Astrocyte (in vitro differentiated cells and primary cell): ENCODE measurements around the gene TFEB. TPM values are rescaled to one million over a fixed set of nuclear protein-coding genes. Genes with fewer than 3 reads are reported as not detected.

Source experiments
- DNase-seq: peaks from one replicate; pipeline ENCODE4 v3.0.0-alpha.2; 2010; ENCODE audit warnings: low read depth
- FAIRE-seq: peaks from 2 replicates; lab custom pipeline; 2011; peaks lifted over from hg19 to GRCh38; lab: Jason Lieb, UNC
- H2AFZ ChIP-seq: 2 replicates; pipeline ENCODE4 v1.6.0; 2012; ENCODE audit warnings: low read depth, low read length, inconsistent platforms
- H3K27ac ChIP-seq: 2 replicates; pipeline ENCODE4 v1.5.1; 2011; ENCODE audit warnings: low read depth, low read length, inconsistent platforms
- H3K27me3 ChIP-seq: 2 replicates; pipeline ENCODE4 v1.6.0; 2011; ENCODE audit warnings: low read length, inconsistent platforms; ENCODE audit not compliant: insufficient read depth
- H3K36me3 ChIP-seq: 2 replicates; pipeline ENCODE4 v1.5.1; 2011; ENCODE audit warnings: low read length, inconsistent platforms; ENCODE audit not compliant: insufficient read depth
- H3K4me1 ChIP-seq: 2 replicates; pipeline ENCODE4 v1.5.1; 2011; ENCODE audit warnings: low read length, inconsistent platforms; ENCODE audit not compliant: insufficient read depth
- H3K4me2 ChIP-seq: 2 replicates; pipeline ENCODE4 v1.6.0; 2012; ENCODE audit warnings: low read length, inconsistent platforms
- H3K4me3 ChIP-seq: 2 replicates; pipeline ENCODE4 v1.5.1; 2011; ENCODE audit warnings: low read depth, mild to moderate bottlenecking, low read length, inconsistent platforms; ENCODE audit not compliant: insufficient read depth
- H3K79me2 ChIP-seq: 2 replicates; pipeline ENCODE4 v1.6.0; 2012; ENCODE audit warnings: mild to moderate bottlenecking, low read length, inconsistent platforms; ENCODE audit not compliant: insufficient read depth
- H3K9ac ChIP-seq: 2 replicates; pipeline ENCODE4 v1.6.0; 2012; ENCODE audit warnings: mild to moderate bottlenecking, low read length, inconsistent platforms
- H3K9me3 ChIP-seq: 2 replicates; pipeline ENCODE4 v1.5.1; 2012; ENCODE audit warnings: low read depth, mild to moderate bottlenecking, low read length, inconsistent platforms; ENCODE audit not compliant: insufficient read depth
- H4K20me1 ChIP-seq: 2 replicates; pipeline ENCODE4 v1.6.0; 2012; ENCODE audit warnings: low read length, inconsistent platforms; ENCODE audit not compliant: insufficient read depth
- H3K27ac Mint-ChIP-seq: one replicate; pipeline ENCODE4 v1.8.0; 2021; ENCODE audit warnings: mild to moderate bottlenecking, mixed read lengths; ENCODE audit not compliant: unreplicated experiment
- H3K27me3 Mint-ChIP-seq: one replicate; pipeline ENCODE4 v1.8.0; 2021; ENCODE audit warnings: low read depth, mixed read lengths; ENCODE audit not compliant: unreplicated experiment
- H3K36me3 Mint-ChIP-seq: one replicate; pipeline ENCODE4 v1.8.0; 2021; ENCODE audit warnings: low read depth, mixed read lengths; ENCODE audit not compliant: unreplicated experiment
- H3K4me1 Mint-ChIP-seq: one replicate; pipeline ENCODE4 v1.8.0; 2021; ENCODE audit warnings: low read depth, mixed read lengths; ENCODE audit not compliant: unreplicated experiment
- H3K4me3 Mint-ChIP-seq: one replicate; pipeline ENCODE4 v1.8.0; 2021; ENCODE audit warnings: mild to moderate bottlenecking, moderate library complexity, mixed read lengths; ENCODE audit not compliant: unreplicated experiment
- H3K9me3 Mint-ChIP-seq: one replicate; pipeline ENCODE4 v1.8.0; 2021; ENCODE audit warnings: mild to moderate bottlenecking, mixed read lengths; ENCODE audit not compliant: unreplicated experiment
- EZH2 ChIP-seq: IDR thresholded peaks from 2 replicates; pipeline ENCODE4 v1.6.1; 2012; ENCODE audit warnings: mild to moderate bottlenecking, low read length, inconsistent platforms; ENCODE audit not compliant: insufficient read depth
- total RNA-seq: library from RNA; stranded (reverse); gene quantifications from 2 replicates; pipeline ENCODE4 v1.2.1, GENCODE V29; 2021
- TF ChIP-seq, protein P1 (sequence below): IDR thresholded peaks from 2 replicates; pipeline ENCODE4 v1.5.1; 2011; ENCODE audit warnings: low read depth, mild to moderate bottlenecking, inconsistent platforms, low read length, moderate library complexity; ENCODE audit not compliant: insufficient read depth

The TFEB gene
- total RNA-seq, 1 donor from 2014 or later, result 4.7 TPM

- no peaks in the 10 kb centered on the region for H3K36me3 ChIP-seq
- H3K36me3 Mint-ChIP-seq, result no peaks in the 10 kb centered on the region
- no peak overlapping the region for H3K4me2 ChIP-seq
- no peak overlapping the region for H2AFZ ChIP-seq
- no peaks in the 10 kb centered on the region for H3K9me3 Mint-ChIP-seq
- H3K4me3 ChIP-seq, result no peak overlapping the region
- DNase-seq (no peak), FAIRE-seq (no peak)
- TF ChIP-seq, protein P1, sequence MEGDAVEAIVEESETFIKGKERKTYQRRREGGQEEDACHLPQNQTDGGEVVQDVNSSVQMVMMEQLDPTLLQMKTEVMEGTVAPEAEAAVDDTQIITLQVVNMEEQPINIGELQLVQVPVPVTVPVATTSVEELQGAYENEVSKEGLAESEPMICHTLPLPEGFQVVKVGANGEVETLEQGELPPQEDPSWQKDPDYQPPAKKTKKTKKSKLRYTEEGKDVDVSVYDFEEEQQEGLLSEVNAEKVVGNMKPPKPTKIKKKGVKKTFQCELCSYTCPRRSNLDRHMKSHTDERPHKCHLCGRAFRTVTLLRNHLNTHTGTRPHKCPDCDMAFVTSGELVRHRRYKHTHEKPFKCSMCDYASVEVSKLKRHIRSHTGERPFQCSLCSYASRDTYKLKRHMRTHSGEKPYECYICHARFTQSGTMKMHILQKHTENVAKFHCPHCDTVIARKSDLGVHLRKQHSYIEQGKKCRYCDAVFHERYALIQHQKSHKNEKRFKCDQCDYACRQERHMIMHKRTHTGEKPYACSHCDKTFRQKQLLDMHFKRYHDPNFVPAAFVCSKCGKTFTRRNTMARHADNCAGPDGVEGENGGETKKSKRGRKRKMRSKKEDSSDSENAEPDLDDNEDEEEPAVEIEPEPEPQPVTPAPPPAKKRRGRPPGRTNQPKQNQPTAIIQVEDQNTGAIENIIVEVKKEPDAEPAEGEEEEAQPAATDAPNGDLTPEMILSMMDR, result no peak
- no peak for TF ChIP-seq EZH2
- H3K9ac ChIP-seq, result no peak overlapping the region
- no peaks in the 10 kb centered on the region for H3K9me3 ChIP-seq
- H3K4me3 Mint-ChIP-seq, result no peak overlapping the region
- H4K20me1 ChIP-seq, result no peaks in the 10 kb centered on the region
- peaks cover 7% of the 10 kb centered on the region for H3K4me1 Mint-ChIP-seq
- no peak overlapping the region for H3K27ac ChIP-seq
- peaks cover 30% of the 10 kb centered on the region for H3K27me3 Mint-ChIP-seq
- H3K27me3 ChIP-seq, result no peaks in the 10 kb centered on the region
- H3K79me2 ChIP-seq, result no peaks in the 10 kb centered on the region
- H3K4me1 ChIP-seq, result peaks cover 3% of the 10 kb centered on the region
- no peak overlapping the region for H3K27ac Mint-ChIP-seq
Measured at GRCh38 chr6:41685641-41686380, 49.6 kb downstream of the TFEB start.

GRCh38 chr6:41684311-41685180, 50.9 kb downstream of the TFEB start:
- H3K9me3 ChIP-seq, result no peaks in the 10 kb centered on the region
- no peaks in the 10 kb centered on the region for H3K79me2 ChIP-seq
- no peak overlapping the region for H3K9ac ChIP-seq
- H3K4me1 Mint-ChIP-seq, result peaks cover 7% of the 10 kb centered on the region
- peaks cover 32% of the 10 kb centered on the region for H3K27me3 Mint-ChIP-seq
- H3K27ac Mint-ChIP-seq, result no peak overlapping the region
- H3K4me2 ChIP-seq, result no peak overlapping the region
- peaks cover 3% of the 10 kb centered on the region for H3K4me1 ChIP-seq
- TF ChIP-seq EZH2, result no peak
- TF ChIP-seq, protein P1, result no peak
- H2AFZ ChIP-seq, result no peak overlapping the region
- H3K9me3 Mint-ChIP-seq, result no peaks in the 10 kb centered on the region
- no peaks in the 10 kb centered on the region for H4K20me1 ChIP-seq
- H3K4me3 Mint-ChIP-seq, result no peak overlapping the region
- DNase-seq (no peak), FAIRE-seq (no peak)
- H3K4me3 ChIP-seq, result no peak overlapping the region
- no peak overlapping the region for H3K27ac ChIP-seq
- H3K36me3 Mint-ChIP-seq, result no peaks in the 10 kb centered on the region
- H3K36me3 ChIP-seq, result no peaks in the 10 kb centered on the region
- no peaks in the 10 kb centered on the region for H3K27me3 ChIP-seq
